ENCODE results near the gene SPOPL.

- TF ChIP-seq CTCF (IDR thresholded peaks at IDR 0.05): no peak
- TF ChIP-seq SIN3A (IDR thresholded peaks at IDR 0.05; ENCODE audit: borderline replicate concordance, insufficient read depth, low read depth, low read length): no peak
- TF ChIP-seq, protein P1, sequence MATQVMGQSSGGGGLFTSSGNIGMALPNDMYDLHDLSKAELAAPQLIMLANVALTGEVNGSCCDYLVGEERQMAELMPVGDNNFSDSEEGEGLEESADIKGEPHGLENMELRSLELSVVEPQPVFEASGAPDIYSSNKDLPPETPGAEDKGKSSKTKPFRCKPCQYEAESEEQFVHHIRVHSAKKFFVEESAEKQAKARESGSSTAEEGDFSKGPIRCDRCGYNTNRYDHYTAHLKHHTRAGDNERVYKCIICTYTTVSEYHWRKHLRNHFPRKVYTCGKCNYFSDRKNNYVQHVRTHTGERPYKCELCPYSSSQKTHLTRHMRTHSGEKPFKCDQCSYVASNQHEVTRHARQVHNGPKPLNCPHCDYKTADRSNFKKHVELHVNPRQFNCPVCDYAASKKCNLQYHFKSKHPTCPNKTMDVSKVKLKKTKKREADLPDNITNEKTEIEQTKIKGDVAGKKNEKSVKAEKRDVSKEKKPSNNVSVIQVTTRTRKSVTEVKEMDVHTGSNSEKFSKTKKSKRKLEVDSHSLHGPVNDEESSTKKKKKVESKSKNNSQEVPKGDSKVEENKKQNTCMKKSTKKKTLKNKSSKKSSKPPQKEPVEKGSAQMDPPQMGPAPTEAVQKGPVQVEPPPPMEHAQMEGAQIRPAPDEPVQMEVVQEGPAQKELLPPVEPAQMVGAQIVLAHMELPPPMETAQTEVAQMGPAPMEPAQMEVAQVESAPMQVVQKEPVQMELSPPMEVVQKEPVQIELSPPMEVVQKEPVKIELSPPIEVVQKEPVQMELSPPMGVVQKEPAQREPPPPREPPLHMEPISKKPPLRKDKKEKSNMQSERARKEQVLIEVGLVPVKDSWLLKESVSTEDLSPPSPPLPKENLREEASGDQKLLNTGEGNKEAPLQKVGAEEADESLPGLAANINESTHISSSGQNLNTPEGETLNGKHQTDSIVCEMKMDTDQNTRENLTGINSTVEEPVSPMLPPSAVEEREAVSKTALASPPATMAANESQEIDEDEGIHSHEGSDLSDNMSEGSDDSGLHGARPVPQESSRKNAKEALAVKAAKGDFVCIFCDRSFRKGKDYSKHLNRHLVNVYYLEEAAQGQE (IDR thresholded peaks at IDR 0.05; ENCODE audit: insufficient read depth in 1 of 2, low read depth in 2 of 2, low read length in 1 of 2): no peak
Measured at GRCh38 chr2:138620431-138620830, 118.9 kb downstream of the SPOPL start.

Measured in Panc1 (cell line).